Endothelial cell of hepatic sinusoid (primary cell): Measurements from ENCODE around the gene AKAP12.

Source experiments
- in situ Hi-C: cut with HindIII; loops from 2 replicates; pipeline ENCODE4 v1.10.0; 2017; ENCODE audit warnings: low sequenced_read_pairs

Gene AKAP12

GRCh38 chr6:151239603-151240035, at the start of gene AKAP12:
Gene AKAP12, plus strand, starts transcription at chr6:151239967. Its CDS starts 596 bp downstream, at chr6:151240563.
- in situ Hi-C loops, result loop anchor here (5.0 kb wide), 2 partner anchors 83 to 97 kb away; no protein-coding TSS in a partner anchor

- in situ Hi-C loops, result no loop called here
Measured at GRCh38 chr6:151191527-151191926, 48.2 kb upstream of the AKAP12 start.

- in situ Hi-C loops, result no loop called here
Measured at GRCh38 chr6:151196555-151196954, 43.2 kb upstream of the AKAP12 start.

GRCh38 chr6:151197556-151197955, 42.2 kb upstream of the AKAP12 start:
- in situ Hi-C loops, result no loop called here

GRCh38 chr6:151199991-151200390, 39.8 kb upstream of the AKAP12 start:
- in situ Hi-C loops, result no loop called here

- in situ Hi-C loops, result loop anchor here (5.0 kb wide), 2 partner anchors 49 to 94 kb away; no protein-coding TSS in a partner anchor
Measured at GRCh38 chr6:151205721-151206600, 33.8 kb upstream of the AKAP12 start.

- in situ Hi-C loops, result loop anchor here (5.0 kb wide), 2 partner anchors 50 to 95 kb away; no protein-coding TSS in a partner anchor
Measured at GRCh38 chr6:151207674-151208073, 32.1 kb upstream of the AKAP12 start.

GRCh38 chr6:151209071-151209831, 30.5 kb upstream of the AKAP12 start:
- in situ Hi-C loops, result loop anchor here (5.0 kb wide), 2 partner anchors 52 to 97 kb away; no protein-coding TSS in a partner anchor

GRCh38 chr6:151211075-151211474, 28.7 kb upstream of the AKAP12 start:
- in situ Hi-C loops, result no loop called here

- in situ Hi-C loops, result no loop called here
Measured at GRCh38 chr6:151213352-151213751, 26.4 kb upstream of the AKAP12 start.

- in situ Hi-C loops, result no loop called here
Measured at GRCh38 chr6:151215999-151216398, 23.8 kb upstream of the AKAP12 start.

GRCh38 chr6:151216804-151217203, 23.0 kb upstream of the AKAP12 start:
- in situ Hi-C loops, result no loop called here

GRCh38 chr6:151219192-151219591, 20.6 kb upstream of the AKAP12 start:
- in situ Hi-C loops, result no loop called here

GRCh38 chr6:151224076-151224475, 15.7 kb upstream of the AKAP12 start:
- in situ Hi-C loops, result no loop called here

GRCh38 chr6:151225919-151226318, 13.8 kb upstream of the AKAP12 start:
- in situ Hi-C loops, result no loop called here

GRCh38 chr6:151228788-151229400, 10.9 kb upstream of the AKAP12 start:
- in situ Hi-C loops, result no loop called here

GRCh38 chr6:151229401-151230276, 10.1 kb upstream of the AKAP12 start:
- in situ Hi-C loops, result no loop called here

- in situ Hi-C loops, result no loop called here
Measured at GRCh38 chr6:151230277-151230577, 9.5 kb upstream of the AKAP12 start.

GRCh38 chr6:151232899-151233298, 6.9 kb upstream of the AKAP12 start:
- in situ Hi-C loops, result no loop called here

GRCh38 chr6:151233731-151234130, 6.0 kb upstream of the AKAP12 start:
- in situ Hi-C loops, result no loop called here
